Activated CD4-positive, CD25-positive, alpha-beta regulatory T cell treated with anti-CD3 and anti-CD28 coated beads, Interleukin-2, amount 50 U/mL, for 24 hours (primary cell): Measurements from ENCODE around the gene NTN4.
"Not testable (repeated sequence)": the region's sequence is repeated elsewhere in the genome, so short reads cannot be mapped to it uniquely, and the experiment has no call there.

Source experiments
- ATAC-seq, 2 donors: fragments of 150-1000 bp; cut with Tn5 transposase; one replicate each; pipeline ENCODE4 v1.10.0; 2021; ENCODE audit warnings: mild to moderate bottlenecking in 1 of 2, moderate library complexity in 1 of 2

The NTN4 gene

GRCh38 chr12:95621725-95622124, 168.8 kb downstream of the NTN4 start:
- ATAC-seq, result no peak

GRCh38 chr12:95620171-95620570, 170.4 kb downstream of the NTN4 start:
- ATAC-seq, result no peak

GRCh38 chr12:95616470-95616869, 174.1 kb downstream of the NTN4 start:
- not testable (repeated sequence) for ATAC-seq

GRCh38 chr12:95615749-95616148, 174.8 kb downstream of the NTN4 start:
- ATAC-seq, result no peak

GRCh38 chr12:95614390-95614982, 176.1 kb downstream of the NTN4 start:
- ATAC-seq, result no peak

- no peak for ATAC-seq
Observed at GRCh38 chr12:95613021-95613420, 177.5 kb downstream of the NTN4 start.

GRCh38 chr12:95611676-95612309, 178.8 kb downstream of the NTN4 start:
- no peak for ATAC-seq

GRCh38 chr12:95608252-95609033, 182.1 kb downstream of the NTN4 start:
- ATAC-seq, result no peak
